GM12891 (cell line): ENCODE results near the gene POM121L2.

Source experiments
- POLR2A ChIP-seq: IDR thresholded peaks from 2 replicates; pipeline ENCODE4 v1.6.1; 2011; ENCODE audit warnings: low read depth, low read length, control low read depth
- POLR2AphosphoS5 ChIP-seq: IDR thresholded peaks from 2 replicates; pipeline ENCODE4 v1.6.1; 2011; ENCODE audit warnings: low read depth, low read length, control low read depth
- TAF1 ChIP-seq: IDR thresholded peaks from 2 replicates; pipeline ENCODE4 v1.6.1; 2011; ENCODE audit warnings: low read depth, low read length, control low read depth

- TF ChIP-seq POLR2A (no peak), TAF1 (no peak), POLR2AphosphoS5 (no peak)
These were observed 21.6 kb upstream of the POM121L2 start for GRCh38 chr6:27333642-27334040.
